Measurements from ENCODE around the gene SNRPF. TPM values are rescaled to one million over a fixed set of nuclear protein-coding genes. Genes with fewer than 3 reads are reported as not detected.
A peak's percentile ranks its signal among the peaks of the same experiment; 100 is the strongest.
"Not testable (repeated sequence)": the region's sequence is repeated elsewhere in the genome, so short reads cannot be mapped to it uniquely, and the experiment has no call there.

SNRPF gene
- total RNA-seq, 1 experiment from 2014 or later = 50.3 TPM

- 0 out of 2 replicates have a peak overlapping the region, but pooled peaks have one; percentile 17 for H3K27ac ChIP-seq
- H3F3A ChIP-seq (ENCODE audit: insufficient read depth, low read depth) = peaks cover 13% of the 10 kb centered on the region; the same call in 1 of the 2 replicates
- peak overlapping the region; percentile 32 for H3K4me2 ChIP-seq
- no peaks in the 10 kb centered on the region for H3K36me3 ChIP-seq (ENCODE audit: low read depth)
- ChIA-PET POLR2A (ENCODE audit: unreplicated experiment) (interaction anchor here (0.6 kb wide), 1 partner anchor 690 kb away, joined by 6 read pairs; no protein-coding TSS in a partner anchor), CTCF (interaction anchor here (0.9 kb wide), 1 partner anchor 73 kb away, joined by 7 read pairs; no protein-coding TSS in a partner anchor)
- no peaks in the 10 kb centered on the region for H3K9me3 ChIP-seq (ENCODE audit: insufficient read depth, low read depth)
- no peaks in the 10 kb centered on the region for H3K79me2 ChIP-seq (ENCODE audit: low read depth)
- no peak for TF ChIP-seq CTCF (conservative IDR thresholded peaks at IDR 0.05)
- no peak for TF ChIP-seq EZH2 (IDR thresholded peaks at IDR 0.05; ENCODE audit: low read depth)
- no peaks in the 10 kb centered on the region for H3K9me2 ChIP-seq (ENCODE audit: insufficient read depth)
- BruUV-seq (replicated peaks) = no TSS peak
- H3K4me1 ChIP-seq (replicated peaks; ENCODE audit: insufficient read depth) = peaks cover 21% of the 10 kb centered on the region
- H2AFZ ChIP-seq = no peak overlapping the region
- H4K20me1 ChIP-seq (ENCODE audit: insufficient read depth) = no peaks in the 10 kb centered on the region
- H3K27me3 ChIP-seq (ENCODE audit: insufficient read depth, low read depth) = no peaks in the 10 kb centered on the region
- peak overlapping the region; percentile 15; the same call in 1 of the 2 replicates for H3K4me3 ChIP-seq
- intact Hi-C loops (cut with micrococcal nuclease; ENCODE audit: unreplicated experiment) = no loop called here
- DNase-seq = peak in 1 of 2 experiments; percentile 80
Measured at GRCh38 chr12:95836630-95837239, 22.0 kb upstream of the SNRPF start.

- Histone ChIP-seq H3K4me3 (no peak overlapping the region), H3K79me2 (ENCODE audit: low read depth) (no peaks in the 10 kb centered on the region), H3K9me3 (ENCODE audit: insufficient read depth, low read depth) (no peaks in the 10 kb centered on the region), H2AFZ (no peak overlapping the region), H4K20me1 (ENCODE audit: insufficient read depth) (no peaks in the 10 kb centered on the region), H3K9me2 (ENCODE audit: insufficient read depth) (no peaks in the 10 kb centered on the region), H3F3A (ENCODE audit: insufficient read depth, low read depth) (peaks cover 13% of the 10 kb centered on the region; the same call in 1 of the 2 replicates), H3K27ac (no peak overlapping the region), H3K36me3 (ENCODE audit: low read depth) (no peaks in the 10 kb centered on the region), H3K27me3 (ENCODE audit: insufficient read depth, low read depth) (no peaks in the 10 kb centered on the region), H3K4me2 (peak overlapping the region; percentile 32; the same call in 1 of the 2 replicates), H3K4me1 (replicated peaks; ENCODE audit: insufficient read depth) (peaks cover 21% of the 10 kb centered on the region)
- CTCF ChIA-PET = interaction anchor here (0.6 kb wide), 1 partner anchor 48 kb away, joined by 3 read pairs; no protein-coding TSS in a partner anchor
- TF ChIP-seq CTCF (conservative IDR thresholded peaks at IDR 0.05) (no peak), EZH2 (IDR thresholded peaks at IDR 0.05; ENCODE audit: low read depth) (no peak)
- DNase-seq = no peak
- intact Hi-C loops (cut with micrococcal nuclease; ENCODE audit: unreplicated experiment) = no loop called here
- no TSS peak for BruUV-seq (replicated peaks)
- POLR2A ChIA-PET (ENCODE audit: unreplicated experiment) = no interaction called here
Measured at GRCh38 chr12:95837240-95838038, 21.3 kb upstream of the SNRPF start.

- TF ChIP-seq CTCF (conservative IDR thresholded peaks at IDR 0.05) (no peak), EZH2 (IDR thresholded peaks at IDR 0.05; ENCODE audit: low read depth) (no peak)
- no peaks in the 10 kb centered on the region for H3K27me3 ChIP-seq (ENCODE audit: insufficient read depth, low read depth)
- H3K9me2 ChIP-seq (ENCODE audit: insufficient read depth) = no peaks in the 10 kb centered on the region
- H3K4me3 ChIP-seq = no peak overlapping the region
- peak in 1 of 2 experiments; percentile 24 for DNase-seq
- peaks cover 21% of the 10 kb centered on the region for H3K4me1 ChIP-seq (replicated peaks; ENCODE audit: insufficient read depth)
- H3K79me2 ChIP-seq (ENCODE audit: low read depth) = no peaks in the 10 kb centered on the region
- H3K36me3 ChIP-seq (ENCODE audit: low read depth) = no peaks in the 10 kb centered on the region
- intact Hi-C loops (cut with micrococcal nuclease; ENCODE audit: unreplicated experiment) = no loop called here
- peaks cover 13% of the 10 kb centered on the region; the same call in 1 of the 2 replicates for H3F3A ChIP-seq (ENCODE audit: insufficient read depth, low read depth)
- H2AFZ ChIP-seq = no peak overlapping the region
- no peaks in the 10 kb centered on the region for H4K20me1 ChIP-seq (ENCODE audit: insufficient read depth)
- ChIA-PET CTCF (interaction anchor here (0.6 kb wide), 1 partner anchor 49 kb away, joined by 3 read pairs; no protein-coding TSS in a partner anchor), POLR2A (ENCODE audit: unreplicated experiment) (no interaction called here)
- no peaks in the 10 kb centered on the region for H3K9me3 ChIP-seq (ENCODE audit: insufficient read depth, low read depth)
- H3K27ac ChIP-seq = no peak overlapping the region
- H3K4me2 ChIP-seq = no peak overlapping the region
- no TSS peak for BruUV-seq (replicated peaks)
Measured at GRCh38 chr12:95838125-95838524, 20.6 kb upstream of the SNRPF start.

GRCh38 chr12:95842426-95842825, 16.3 kb upstream of the SNRPF start:
- H3K4me2 ChIP-seq; BruUV-seq (replicated peaks); H3K36me3 ChIP-seq (ENCODE audit: low read depth); H2AFZ ChIP-seq; H3K79me2 ChIP-seq (ENCODE audit: low read depth); POLR2A ChIA-PET (ENCODE audit: unreplicated experiment); intact Hi-C loops (cut with micrococcal nuclease; ENCODE audit: unreplicated experiment); H3F3A ChIP-seq (ENCODE audit: insufficient read depth, low read depth); DNase-seq; H4K20me1 ChIP-seq (ENCODE audit: insufficient read depth); H3K4me1 ChIP-seq (replicated peaks; ENCODE audit: insufficient read depth); H3K27me3 ChIP-seq (ENCODE audit: insufficient read depth, low read depth); H3K4me3 ChIP-seq; H3K27ac ChIP-seq; H3K9me2 ChIP-seq (ENCODE audit: insufficient read depth); CTCF ChIA-PET; H3K9me3 ChIP-seq (ENCODE audit: insufficient read depth, low read depth): not testable (repeated sequence)

Measured in PC-9 (cell line).